ENCODE results near the gene CLEC3B. TPM values are rescaled to one million over a fixed set of nuclear protein-coding genes. Genes with fewer than 3 reads are reported as not detected.

CLEC3B gene
- total RNA-seq, 1 donor from 2014 or later, result 80.8 TPM

- no peak overlapping the region for H3K27ac ChIP-seq (replicated peaks)
- no peaks in the 10 kb centered on the region for H3K27me3 ChIP-seq (ENCODE audit: low read depth)
Measured at GRCh38 chr3:45059132-45059531, 33.0 kb downstream of the CLEC3B start.

GRCh38 chr3:45060165-45060892 is 34.2 kb downstream of the CLEC3B start:
- H3K27ac ChIP-seq (replicated peaks), result no peak overlapping the region
- no peak overlapping the region for H3K4me3 ChIP-seq
- DNase-seq, result no peak
- no peaks in the 10 kb centered on the region for H3K27me3 ChIP-seq (ENCODE audit: low read depth)
- no peak for TF ChIP-seq CTCF (IDR thresholded peaks at IDR 0.05; ENCODE audit: borderline replicate concordance)
- intact Hi-C loops (cut with micrococcal nuclease), result no loop called here
- H3K9me3 ChIP-seq (replicated peaks), result no peaks in the 10 kb centered on the region
- H3K4me1 ChIP-seq, result peaks cover 32% of the 10 kb centered on the region
- H3K36me3 ChIP-seq, result no peaks in the 10 kb centered on the region

More at GRCh38 chr3:45059132-45059531, 33.0 kb downstream of the CLEC3B start:
- no peak for DNase-seq
- intact Hi-C loops (cut with micrococcal nuclease), result no loop called here
- TF ChIP-seq CTCF (IDR thresholded peaks at IDR 0.05; ENCODE audit: borderline replicate concordance), result no peak
- H3K36me3 ChIP-seq, result no peaks in the 10 kb centered on the region
- no peak overlapping the region for H3K4me3 ChIP-seq
- no peaks in the 10 kb centered on the region for H3K9me3 ChIP-seq (replicated peaks)
- peaks cover 23% of the 10 kb centered on the region for H3K4me1 ChIP-seq

DNA sequence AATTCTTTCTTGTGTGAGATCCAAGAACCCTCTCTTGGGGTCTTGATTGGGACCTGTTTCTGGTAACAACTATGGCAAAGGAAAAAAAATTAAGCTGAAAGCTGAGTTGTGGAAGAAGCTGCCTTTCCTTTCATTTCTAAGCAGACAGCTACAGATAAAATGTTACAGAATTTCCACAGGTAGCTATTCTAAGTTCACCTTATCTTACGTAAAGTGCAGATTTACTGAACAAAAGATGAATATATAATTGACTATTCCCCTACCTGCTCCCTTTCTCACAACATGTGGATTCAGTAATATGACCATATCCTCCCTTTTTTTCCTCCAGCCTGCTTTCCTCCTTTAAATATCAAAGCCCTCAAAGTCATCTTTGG is 36.6 kb downstream of the CLEC3B start:
- Histone ChIP-seq H3K9me3 (replicated peaks) (no peaks in the 10 kb centered on the region), H3K27ac (replicated peaks) (no peak overlapping the region), H3K4me1 (peaks cover 14% of the 10 kb centered on the region), H3K4me3 (no peak overlapping the region), H3K27me3 (ENCODE audit: low read depth) (no peaks in the 10 kb centered on the region), H3K36me3 (no peaks in the 10 kb centered on the region)
- intact Hi-C loops (cut with micrococcal nuclease), result no loop called here
- no peak for DNase-seq
- TF ChIP-seq CTCF (IDR thresholded peaks at IDR 0.05; ENCODE audit: borderline replicate concordance), result no peak

- peaks cover 11% of the 10 kb centered on the region for H3K4me1 ChIP-seq
- H3K27ac ChIP-seq (replicated peaks), result peak overlapping the region; percentile 37
- no peak overlapping the region for H3K4me3 ChIP-seq
- no peak for TF ChIP-seq CTCF (IDR thresholded peaks at IDR 0.05; ENCODE audit: borderline replicate concordance)
- no peaks in the 10 kb centered on the region for H3K36me3 ChIP-seq
- no peaks in the 10 kb centered on the region for H3K27me3 ChIP-seq (ENCODE audit: low read depth)
- intact Hi-C loops (cut with micrococcal nuclease), result no loop called here
- no peaks in the 10 kb centered on the region for H3K9me3 ChIP-seq (replicated peaks)
- DNase-seq, result no peak
Measured at GRCh38 chr3:45064512-45065372, 38.6 kb downstream of the CLEC3B start.

DNA sequence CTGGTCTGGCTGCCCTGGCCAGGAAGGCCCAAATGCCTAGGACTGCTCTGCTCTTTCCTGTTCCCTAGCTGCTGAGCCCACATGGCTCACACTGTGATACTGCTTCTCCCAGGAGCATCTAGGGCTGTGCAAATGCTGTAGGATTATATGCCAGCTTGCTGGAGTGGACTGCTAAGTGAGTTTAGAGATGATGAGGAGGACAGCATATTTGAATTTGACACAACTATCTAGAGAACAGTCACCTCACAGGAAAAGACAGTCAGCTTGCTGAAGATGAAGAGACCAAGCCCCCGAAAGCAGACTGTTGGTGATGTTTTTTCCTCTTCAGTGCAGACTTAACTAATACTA is 39.2 kb downstream of the CLEC3B start:
- peak overlapping the region; percentile 21 for H3K27ac ChIP-seq (replicated peaks)
- intact Hi-C loops (cut with micrococcal nuclease), result no loop called here
- H3K4me3 ChIP-seq, result no peak overlapping the region
- TF ChIP-seq CTCF (IDR thresholded peaks at IDR 0.05; ENCODE audit: borderline replicate concordance), result no peak
- no peaks in the 10 kb centered on the region for H3K27me3 ChIP-seq (ENCODE audit: low read depth)
- H3K4me1 ChIP-seq, result peaks cover 11% of the 10 kb centered on the region
- no peak for DNase-seq
- H3K36me3 ChIP-seq, result no peaks in the 10 kb centered on the region
- no peaks in the 10 kb centered on the region for H3K9me3 ChIP-seq (replicated peaks)
